NCI-H146 treated with DMSO at 0.1 percent for 48 hours (cell line): ENCODE data around the gene CMIP.
A peak's percentile ranks its signal among the peaks of the same experiment; 100 is the strongest.
"Not testable (repeated sequence)": the region's sequence is repeated elsewhere in the genome, so short reads cannot be mapped to it uniquely, and the experiment has no call there.

ENCODE experiments used
- DNase-seq: peaks from one replicate; lab custom pipeline; 2025; ENCODE audit not compliant: unreplicated experiment; lab: John Stamatoyannopoulos, UW

Gene CMIP

DNA sequence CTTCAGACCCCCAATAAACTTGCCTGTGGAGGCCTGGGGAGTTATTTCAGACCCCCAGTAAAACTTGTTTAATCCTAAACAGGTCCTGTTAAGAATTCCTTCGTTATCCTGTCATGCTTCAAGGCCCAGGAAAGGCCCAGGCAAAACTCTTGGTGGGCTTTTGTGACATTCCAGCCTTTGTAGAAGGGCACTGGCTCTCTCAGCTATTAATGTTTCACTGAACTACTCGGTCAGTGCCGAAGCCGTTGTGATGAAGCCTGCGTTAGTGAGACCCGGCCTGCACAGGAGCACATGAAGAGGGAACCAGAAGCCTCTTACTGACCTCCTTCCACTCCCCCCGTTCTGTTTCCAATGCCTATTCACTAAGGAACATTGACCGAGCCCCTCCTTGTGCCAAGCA lies 287.0 kb downstream of the CMIP start:
- DNase-seq = no peak

DNA sequence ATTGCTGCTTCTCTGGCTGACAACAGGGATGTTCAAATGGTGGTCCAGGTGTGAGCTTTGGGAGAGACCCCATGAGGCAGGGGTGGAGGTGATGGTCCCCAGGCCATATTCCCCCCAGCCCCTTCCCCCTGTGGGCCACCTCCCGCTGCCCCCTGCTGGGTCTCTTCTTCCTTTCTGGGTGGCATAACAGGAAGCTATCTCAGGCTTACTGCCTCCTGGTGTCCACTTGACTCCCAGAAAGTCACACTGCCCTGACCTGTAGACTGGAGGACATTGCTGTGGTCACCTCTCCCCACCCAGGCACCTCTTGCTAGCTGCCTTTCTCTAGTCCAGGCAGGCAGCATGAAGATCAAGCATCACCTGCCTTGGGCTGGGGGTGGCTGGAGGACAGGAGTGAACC lies 288.1 kb downstream of the CMIP start:
- no peak for DNase-seq

DNA sequence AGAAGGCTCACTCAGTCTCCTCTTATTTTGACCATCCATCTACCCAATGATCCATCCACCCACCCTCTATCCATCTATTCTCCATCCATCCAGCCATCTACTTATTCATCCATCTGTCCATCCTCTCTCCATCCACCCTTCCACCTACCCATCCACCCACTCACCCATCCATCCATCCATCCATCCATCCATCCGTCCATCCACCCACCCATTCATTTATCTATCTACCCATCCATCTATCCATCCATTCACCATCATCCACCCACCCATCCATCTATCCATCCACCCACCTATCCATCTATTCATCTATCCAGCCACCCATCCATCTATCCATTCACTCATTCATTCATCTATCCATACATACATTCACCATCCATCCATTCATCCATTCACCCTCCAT lies 288.7 kb downstream of the CMIP start:
- DNase-seq = no peak

DNA sequence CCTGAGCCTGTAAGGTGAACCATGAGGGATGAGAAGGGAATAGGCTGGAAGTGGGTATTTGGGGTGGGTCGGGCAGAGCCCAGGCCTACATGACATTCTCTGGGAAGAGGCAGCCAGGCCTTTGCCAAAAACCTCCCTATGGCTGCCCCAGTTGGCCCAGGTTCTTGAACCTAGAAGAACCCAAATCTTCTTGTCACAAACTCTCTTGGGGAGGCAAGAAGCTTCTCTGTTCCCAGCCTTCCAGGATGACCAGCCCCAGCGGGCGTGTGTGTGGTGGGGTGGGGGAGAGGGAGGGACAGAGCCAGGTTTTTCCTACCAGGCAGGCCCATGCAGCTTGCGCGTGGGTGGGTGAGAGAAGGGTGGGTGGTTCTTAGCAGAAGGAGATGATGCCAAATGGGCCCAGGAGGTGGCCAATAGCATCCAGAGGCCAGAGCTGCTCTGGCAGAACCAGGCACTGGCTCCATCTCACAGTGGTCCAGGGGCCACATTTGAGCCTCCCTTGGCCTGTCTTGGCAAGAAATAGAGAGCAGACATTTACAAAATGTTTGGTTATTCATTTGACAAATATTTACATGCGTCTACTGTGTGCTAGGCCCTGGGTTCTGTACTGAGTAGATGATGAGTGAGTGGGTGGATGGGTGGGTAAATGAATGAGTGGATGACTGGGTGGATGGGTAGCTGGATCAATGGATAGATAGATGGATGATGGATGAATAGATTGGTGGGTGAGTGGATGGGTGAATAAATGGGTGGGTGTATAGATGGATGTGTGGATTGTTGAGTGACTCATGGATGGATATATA lies 290.2 kb downstream of the CMIP start:
- no peak for DNase-seq

DNA sequence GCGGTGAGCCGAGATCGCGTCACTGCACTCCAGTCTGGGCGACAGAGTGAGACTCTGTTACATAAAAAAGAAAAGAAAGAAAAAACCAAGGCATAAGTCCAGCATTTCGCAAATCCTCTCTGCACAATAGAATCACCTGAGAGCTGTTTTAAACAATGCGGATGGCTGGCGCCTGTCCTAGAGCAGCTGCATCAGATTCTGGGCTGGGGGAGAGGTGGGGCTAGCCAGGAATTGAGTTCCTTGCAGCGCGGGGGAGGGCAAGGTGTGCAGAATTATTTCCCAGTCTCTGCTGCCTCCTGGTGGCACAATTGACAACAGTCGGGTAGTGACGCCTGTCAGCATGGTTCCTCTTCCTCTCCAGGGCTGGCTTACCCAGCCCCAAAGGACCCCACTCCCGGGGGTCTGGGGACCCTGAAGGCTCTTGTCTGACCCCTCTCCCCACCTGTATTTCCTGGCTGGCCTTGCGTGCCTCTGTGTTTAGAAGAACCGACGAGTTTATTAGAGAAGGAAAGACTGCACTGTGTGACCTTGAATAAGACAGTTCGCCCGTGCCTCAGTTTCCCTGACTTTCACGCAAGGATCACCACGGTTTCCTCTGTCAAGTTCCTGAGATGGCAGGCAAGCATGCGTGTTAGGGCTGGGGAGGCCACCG lies 293.4 kb downstream of the CMIP start:
- peak; percentile 75 for DNase-seq

DNA sequence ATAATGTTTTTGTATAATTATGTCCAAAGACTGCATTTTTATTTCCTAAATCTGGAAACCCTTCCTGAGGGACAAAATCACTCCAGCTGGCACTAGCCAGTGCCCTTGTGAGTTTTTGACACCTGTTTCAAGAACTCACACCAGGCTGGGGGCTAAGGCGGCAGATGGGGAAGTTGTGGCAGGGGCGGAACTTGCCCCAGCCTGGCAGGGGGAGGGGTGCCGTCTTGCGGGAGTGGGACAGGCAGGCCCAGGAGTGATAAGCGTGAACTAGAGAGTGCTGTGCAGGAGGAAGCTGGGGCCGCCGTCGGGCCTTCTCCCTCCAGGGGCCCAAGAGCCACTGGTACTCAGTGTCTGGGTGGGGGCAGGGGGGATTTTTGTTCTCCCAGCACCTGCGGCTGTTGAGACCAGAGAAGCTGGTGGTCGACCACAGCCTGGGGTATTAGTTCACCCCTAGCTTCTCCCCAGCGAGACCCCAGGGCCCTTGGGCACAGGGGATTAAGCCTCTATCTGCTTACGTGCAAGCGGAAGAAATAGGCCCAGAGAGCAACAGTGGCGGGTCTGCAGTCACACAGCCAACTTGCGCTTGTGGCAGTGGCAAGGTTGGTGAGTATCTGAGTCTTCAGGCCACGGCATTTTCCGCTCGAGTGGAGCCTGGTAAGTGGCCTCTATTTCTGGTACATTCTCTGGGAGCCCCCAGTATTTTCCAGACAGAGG lies 294.3 kb downstream of the CMIP start:
- no peak for DNase-seq

DNA sequence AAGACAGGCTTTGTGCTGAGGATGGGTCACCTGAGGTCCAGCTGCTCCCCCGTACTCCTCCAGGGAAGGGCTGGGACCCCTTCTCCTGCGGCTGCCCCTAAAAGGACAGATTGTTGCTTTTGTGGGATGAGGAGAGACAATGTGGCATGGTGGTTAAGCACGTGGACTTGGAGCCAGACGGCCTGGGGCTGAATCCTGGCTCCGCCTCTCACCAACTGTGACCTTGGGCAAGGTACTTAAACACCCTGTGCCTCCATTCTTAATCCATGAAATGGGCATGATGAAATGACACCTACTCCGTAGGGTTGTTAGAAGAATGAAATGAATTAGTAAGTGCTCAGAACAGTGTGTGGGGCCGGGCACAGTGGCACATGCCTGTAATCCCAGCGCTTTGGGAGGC lies 294.9 kb downstream of the CMIP start:
- no peak for DNase-seq

DNA sequence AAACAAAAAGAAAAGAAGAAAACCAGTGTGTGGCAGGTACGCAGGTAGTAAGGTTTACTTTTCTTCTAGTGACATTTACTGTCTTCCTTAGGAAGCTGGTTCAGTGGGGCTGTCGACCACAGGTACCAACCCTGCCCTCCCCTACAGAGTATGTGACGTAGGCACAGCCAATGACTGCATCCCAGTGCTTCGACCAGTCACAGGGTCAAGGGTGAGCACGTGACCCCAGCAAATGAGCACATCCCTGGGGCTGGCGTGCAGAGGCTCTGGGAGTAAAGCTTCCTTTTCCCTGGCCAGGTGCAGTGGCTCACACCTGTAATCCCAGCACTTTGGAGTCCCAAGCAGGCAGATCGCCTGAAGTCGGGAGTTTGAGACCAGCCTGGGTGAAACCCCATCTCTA lies 295.6 kb downstream of the CMIP start:
- no peak for DNase-seq

DNA sequence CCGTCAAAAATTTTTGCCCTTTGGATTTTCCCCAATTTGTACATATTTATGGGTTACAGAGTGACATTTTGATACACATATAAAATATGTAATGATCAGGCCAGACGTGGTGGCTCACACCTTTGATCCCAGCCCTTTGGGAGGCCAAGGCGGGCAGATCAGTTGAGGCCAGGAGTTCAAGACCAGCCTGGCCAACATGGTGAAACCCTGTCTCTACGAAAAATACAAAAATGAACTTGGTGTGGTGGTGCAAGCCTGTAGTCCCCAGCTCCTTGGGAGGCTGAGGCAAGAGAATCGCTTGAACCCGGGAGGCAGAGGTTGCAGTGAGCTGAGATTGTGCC lies 296.8 kb downstream of the CMIP start:
- DNase-seq = not testable (repeated sequence)

DNA sequence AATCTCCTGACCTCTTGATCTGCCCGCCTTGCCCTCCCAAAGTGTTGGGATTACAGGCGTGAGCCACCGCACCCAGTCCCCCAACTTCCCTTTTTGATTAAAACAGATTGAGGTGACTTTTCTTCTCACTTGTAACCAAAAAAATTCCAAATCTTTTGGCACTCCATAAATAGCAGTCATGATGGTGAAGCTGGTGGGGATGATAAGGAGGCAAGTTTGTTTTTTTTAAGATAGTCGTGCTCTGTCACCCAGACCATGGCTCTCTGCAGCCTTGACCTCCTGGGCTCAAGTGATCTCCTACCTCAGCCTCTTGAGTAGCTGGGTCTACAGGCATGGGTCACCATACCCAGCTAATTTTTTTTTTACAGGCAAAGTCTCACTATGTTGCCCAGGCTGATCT lies 299.8 kb downstream of the CMIP start:
- no peak for DNase-seq

DNA sequence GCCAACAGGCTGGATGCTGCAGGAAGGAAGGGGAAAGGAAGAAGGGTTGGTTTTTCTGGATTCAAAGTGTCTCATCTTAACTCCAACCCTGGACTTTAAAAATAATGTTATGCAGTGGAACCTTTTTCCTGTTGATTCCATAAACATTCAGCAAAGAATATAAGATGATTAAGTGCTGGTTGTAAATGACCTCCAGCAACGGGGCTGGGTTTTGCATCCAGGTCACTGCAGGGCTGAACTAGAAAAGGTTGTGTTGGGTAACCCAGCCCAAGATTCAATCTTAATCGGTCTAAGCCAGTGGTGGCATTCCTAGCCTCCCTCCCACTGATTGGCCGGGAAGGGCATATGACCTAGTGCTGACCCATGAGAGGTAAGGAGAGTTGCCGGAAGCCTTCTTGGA lies 300.3 kb downstream of the CMIP start:
- no peak for DNase-seq

DNA sequence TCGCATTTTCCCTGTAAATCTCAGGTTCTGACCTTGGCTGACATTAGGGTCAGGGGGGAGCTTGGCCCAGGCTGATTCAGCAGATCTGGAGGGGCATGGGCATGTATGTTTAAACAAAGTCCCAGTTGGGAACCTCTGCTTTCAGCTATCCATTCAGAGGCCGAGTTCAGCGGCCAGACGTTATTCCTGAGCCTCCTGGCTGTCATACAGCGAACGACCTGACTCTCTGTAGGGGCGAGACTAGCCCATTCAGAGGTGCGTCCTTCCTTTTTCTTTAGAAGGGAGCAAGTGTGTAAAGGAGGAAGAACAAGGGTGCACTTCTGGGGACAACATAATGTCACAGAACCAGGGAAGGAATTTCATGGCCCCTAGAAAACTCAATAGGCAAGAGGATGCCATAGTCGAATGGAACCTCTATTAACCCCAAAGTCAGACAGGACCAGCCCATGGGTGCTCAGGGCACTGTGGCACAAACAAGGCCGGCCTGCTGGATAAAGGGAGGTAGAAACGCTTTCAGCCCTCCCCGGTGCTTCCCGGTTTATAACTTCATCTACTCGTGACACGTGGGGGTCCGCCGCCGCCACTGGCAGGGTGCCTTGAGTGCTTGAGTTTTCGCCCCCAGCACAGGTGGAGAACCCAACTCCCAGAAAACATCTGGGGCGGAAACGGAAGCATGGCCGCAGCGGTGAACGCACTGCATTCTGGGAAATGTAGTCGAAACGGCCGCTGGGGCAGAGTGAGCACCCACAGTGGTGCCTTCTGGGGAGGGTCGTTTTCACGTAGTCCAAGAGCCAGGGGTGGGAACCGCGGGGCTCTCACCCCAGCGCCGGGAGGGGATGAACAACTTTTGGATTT lies 301.3 kb downstream of the CMIP start:
- peak; percentile 29 for DNase-seq

DNA sequence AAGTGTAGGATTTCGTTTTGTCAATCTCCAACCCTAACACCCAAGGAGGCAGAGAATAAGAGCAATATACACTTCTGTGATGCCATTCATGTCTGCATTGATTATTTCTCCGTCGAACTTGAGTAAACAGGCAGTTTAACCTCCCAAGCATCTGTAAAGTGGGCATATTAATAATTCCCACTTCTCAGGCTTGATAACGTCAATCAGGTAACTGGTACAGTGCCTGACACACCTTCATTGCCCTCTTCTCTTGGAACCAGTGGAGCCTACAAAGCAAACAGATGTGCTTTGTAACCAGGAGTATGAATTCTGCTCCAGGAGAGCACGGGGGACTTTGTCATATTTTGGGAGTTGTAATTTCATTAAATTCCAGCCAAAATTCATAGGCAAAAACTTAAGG lies 302.0 kb downstream of the CMIP start:
- no peak for DNase-seq

DNA sequence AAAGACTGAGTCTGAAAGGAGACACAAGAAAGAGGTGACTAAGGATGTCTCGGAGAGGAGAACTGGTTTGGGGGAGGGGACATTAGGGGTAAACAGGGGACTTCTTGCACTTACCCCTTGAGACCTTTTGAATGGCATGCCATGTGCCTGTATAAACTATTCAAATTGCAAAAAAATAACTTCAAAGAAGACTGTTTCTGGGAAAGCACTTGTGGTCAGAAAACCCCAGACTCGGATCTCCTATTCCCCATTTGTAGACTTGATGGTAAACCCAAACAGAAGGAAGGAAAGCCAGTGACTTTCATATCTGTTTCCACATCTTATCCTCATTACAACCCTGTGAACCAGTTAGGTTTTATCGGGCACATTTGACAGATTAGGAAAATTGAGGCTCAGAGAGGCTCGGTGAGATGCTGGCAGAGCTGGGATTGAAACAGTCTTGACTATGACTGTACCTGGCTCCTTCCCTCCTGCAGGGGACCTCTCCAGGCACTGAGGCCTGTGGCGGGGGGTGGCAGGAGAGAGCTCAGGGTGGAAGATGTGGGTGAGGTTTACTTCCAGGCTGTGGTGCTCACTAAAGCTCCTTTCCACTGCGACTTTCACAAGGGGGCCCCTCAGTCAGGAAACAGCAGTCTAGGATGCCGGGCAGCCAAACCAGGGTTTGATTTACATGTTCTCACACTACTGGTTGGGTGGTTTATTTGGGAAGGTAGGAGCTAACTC lies 304.0 kb downstream of the CMIP start:
- no peak for DNase-seq

DNA sequence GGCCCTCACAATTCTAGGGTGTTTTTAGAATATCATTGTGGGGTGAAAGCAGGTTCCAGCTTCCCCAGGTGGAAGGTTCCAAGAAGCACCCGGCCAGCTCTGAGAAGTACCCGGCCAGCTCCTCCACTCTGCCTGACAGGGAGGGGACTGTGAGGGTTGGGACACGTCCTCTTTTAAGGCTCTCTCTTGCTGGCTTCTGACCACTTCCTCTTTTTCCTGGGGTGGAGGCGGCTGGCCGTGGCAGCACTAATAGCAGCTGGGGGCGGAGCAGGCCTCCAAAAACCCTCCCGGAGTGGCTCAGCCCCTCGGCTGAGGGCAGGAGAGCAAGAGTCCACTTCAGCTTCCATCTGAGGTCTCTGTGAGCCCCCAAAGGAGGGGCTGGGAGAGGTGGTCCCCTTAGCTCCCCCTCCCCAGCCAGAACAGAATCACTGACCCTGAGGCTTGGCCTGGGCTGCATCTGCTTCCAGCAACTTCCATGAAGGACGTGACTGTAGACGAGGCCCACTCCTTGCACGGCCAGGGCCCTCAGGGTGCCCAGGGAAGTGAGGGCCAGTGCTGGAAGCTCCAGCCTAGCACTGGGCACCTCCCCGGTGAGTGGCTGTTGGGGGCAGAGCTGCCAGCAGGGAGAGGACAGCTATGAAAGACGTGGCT lies 307.7 kb downstream of the CMIP start:
- no peak for DNase-seq

DNA sequence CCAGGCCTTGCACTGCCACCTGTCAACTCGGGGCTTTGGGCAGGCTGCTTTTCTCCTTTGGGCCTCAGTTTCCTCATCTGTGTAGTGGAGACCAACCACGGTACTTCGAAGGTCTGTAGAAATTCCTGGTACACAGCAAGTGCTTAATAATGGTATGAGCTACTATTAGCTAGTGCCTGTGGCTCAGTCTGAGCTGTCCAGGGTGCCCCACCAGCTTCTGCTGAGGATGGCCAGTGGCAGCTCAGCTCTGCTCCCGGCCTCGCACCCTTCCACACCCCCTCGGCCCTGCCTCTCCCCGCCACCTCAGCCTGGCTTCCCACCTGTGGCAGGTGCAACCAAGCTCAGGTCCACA lies 308.2 kb downstream of the CMIP start:
- DNase-seq = no peak

DNA sequence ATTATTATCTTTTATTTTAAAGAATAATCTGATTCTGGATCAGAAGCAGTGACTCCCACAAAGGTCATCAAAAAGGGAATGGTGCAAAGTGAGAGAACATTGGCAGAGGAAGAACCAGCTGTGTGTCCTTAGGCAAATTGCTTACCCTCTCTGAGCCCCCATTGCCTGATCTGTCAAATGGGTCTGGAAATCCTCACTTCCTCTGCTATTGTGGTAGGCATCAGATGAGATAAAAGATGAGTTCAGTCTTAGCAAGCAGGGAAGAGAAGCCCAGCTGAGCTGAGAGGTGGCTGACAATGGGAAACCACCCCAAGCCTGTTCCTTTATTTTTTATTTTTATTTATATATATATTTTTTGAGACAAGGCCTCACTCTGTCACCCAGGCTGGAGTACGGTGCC lies 310.2 kb downstream of the CMIP start:
- no peak for DNase-seq

DNA sequence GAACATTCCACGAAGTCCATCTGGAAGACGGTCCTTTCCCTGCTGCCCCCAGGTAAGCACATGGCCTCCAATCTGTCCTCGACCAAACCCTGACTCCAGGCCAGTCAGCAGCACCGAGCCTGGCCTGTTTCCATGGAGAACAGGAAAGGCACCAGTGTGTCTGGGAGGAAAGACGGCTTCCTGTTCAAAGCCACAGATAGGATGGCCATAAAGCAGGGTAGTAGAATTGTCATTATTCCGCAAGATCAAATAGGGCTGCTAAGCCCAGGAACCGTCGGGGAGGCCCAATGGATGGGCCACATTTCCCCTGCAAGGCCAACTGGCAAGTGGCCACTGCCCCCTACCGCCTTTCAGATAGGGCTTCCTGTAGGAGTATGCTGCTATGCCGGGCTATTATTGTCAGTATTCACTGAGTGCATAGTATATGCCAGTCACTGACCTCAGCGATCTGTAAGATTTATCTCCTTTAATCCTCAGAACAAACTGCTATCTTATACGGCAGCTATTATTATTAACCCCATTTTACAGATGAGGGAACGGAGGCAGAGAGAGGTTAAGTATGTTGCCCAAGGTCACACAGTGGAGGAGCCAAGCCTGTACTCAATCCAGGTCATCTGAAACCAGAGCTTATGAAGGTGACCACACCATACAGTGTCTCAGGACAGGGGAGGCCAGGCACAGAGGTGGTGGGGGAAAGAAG lies 311.5 kb downstream of the CMIP start:
- DNase-seq = no peak

DNA sequence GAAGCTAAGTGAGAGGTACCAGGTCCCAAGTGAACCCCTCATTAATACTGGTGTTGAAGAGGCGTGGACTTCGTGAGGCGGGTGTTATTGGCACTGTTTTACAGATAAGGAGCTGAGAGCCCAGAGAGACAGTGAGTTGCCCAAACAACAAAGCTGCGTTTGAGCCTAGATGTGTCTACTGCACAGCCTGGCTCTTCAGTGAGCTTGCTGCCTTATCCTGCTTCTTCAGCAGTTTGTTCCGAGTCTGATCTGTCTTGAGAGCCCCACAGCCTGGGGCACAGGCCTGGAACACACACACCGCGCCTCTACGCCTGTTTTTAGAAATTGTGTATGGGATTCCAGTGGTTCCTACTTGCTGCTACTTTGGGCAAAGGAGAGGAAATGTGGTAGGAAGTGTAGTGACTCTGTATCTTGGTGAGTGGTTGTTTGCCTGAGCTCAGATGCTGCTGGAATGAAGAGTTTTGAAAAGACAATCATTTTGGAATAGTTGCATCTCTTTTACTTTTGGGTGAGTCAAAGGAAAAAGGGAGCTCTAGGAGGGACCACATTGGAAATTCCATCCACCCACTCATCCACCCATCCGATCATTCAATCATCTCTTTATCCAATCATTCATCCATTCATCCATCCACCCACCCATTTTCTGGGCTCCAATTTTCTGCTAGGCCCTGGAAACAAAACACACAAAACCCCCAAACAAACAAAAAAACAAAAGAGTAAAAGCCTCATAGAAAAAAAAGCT lies 312.2 kb downstream of the CMIP start:
- DNase-seq = no peak
